HepG2 (cell line): ENCODE results near the gene KIF13A. TPM values are rescaled to one million over a fixed set of nuclear protein-coding genes. Genes with fewer than 3 reads are reported as not detected.
A peak's percentile ranks its signal among the peaks of the same experiment; 100 is the strongest.

Experiments used
- ATAC-seq: fragments of 200-7000 bp; cut with Tn5 transposase; 3 replicates; pipeline ENCODE4 v1.9.1; 2020; ENCODE audit warnings: mild to moderate bottlenecking, moderate library complexity
- BruUV-seq: library from RNA; stranded (reverse); fragments of 400-500 nt; replicated peaks from 2 replicates; lab custom pipeline; 2021; lab: Mats Ljungman, UMichigan
- CTCF ChIA-PET: fragments of 300-600 bp; formaldehyde crosslinking; extraction: SDS; loops from one replicate; lab custom pipeline; 2021; ENCODE audit warnings: low total read pairs, inconsistent platforms, low intra/inter-chr PET ratio; lab: Yijun Ruan, JAX
- POLR2A ChIA-PET: fragments of 350-600 bp; sonication (Branson Sonifier 250); formaldehyde crosslinking; loops from one replicate; lab custom pipeline; 2020; ENCODE audit warnings: antibody characterized with exemption, inconsistent platforms; lab: Yijun Ruan, JAX
- DNase-seq: peaks from one replicate; pipeline ENCODE4 v3.0.0-alpha.2; 2015; ENCODE audit warnings: low spot score
- FAIRE-seq: peaks from 3 replicates; lab custom pipeline; 2011; peaks lifted over from hg19 to GRCh38; lab: Jason Lieb, UNC
- H2AFZ ChIP-seq: one replicate; pipeline ENCODE4 v1.6.1; 2011; ENCODE audit warnings: low read length, inconsistent platforms
- H3K27ac ChIP-seq: fragments of 300-600 bp; 3 replicates; pipeline ENCODE4 v1.8.0; 2011; ENCODE audit warnings: mixed run types, mild to moderate bottlenecking, mixed read lengths, low read length, inconsistent platforms; ENCODE audit not compliant: insufficient read depth; ENCODE audit errors: extremely low read length
- H3K27me3 ChIP-seq, 2 experiments: fragments of 200-600 bp in 1 of 2; 2 replicates in 1 of 2; 3 replicates in 1 of 2; pipeline versions ENCODE4 v1.6.0 to v1.8.0; 2011; ENCODE audit warnings: low read length in 2 of 2, mild to moderate bottlenecking in 2 of 2, moderate library complexity in 2 of 2, inconsistent platforms in 1 of 2; ENCODE audit not compliant: insufficient read depth in 2 of 2, control insufficient read depth in 1 of 2
- H3K36me3 ChIP-seq, 2 experiments: fragments of 200-600 bp in 1 of 2; replicated peaks in 1 of 2; 2 replicates in 1 of 2; 3 replicates in 1 of 2; pipeline versions ENCODE4 v1.5.1 to v1.8.0; 2011; ENCODE audit warnings: low read length in 2 of 2, inconsistent platforms in 1 of 2; ENCODE audit not compliant: insufficient read depth in 2 of 2, control insufficient read depth in 1 of 2
- H3K4me1 ChIP-seq: 2 replicates; pipeline ENCODE4 v1.5.1; 2012; ENCODE audit warnings: low read length, inconsistent platforms; ENCODE audit not compliant: insufficient read depth
- H3K4me2 ChIP-seq: 2 replicates; pipeline ENCODE4 v1.6.0; 2011; ENCODE audit warnings: low read depth, low read length, inconsistent platforms
- H3K4me3 ChIP-seq, 3 experiments: fragments of 200-600 bp in 1 of 3; sonication (generic), shearing (Covaris generic) in 1 of 3; replicated peaks in 1 of 3; 2 replicates each; pipeline ENCODE4 v1.5.1; 2011 to 2016; ENCODE audit warnings: low read length in 3 of 3, inconsistent platforms in 2 of 3, low read depth in 2 of 3, mild to moderate bottlenecking in 2 of 3, control low read depth in 1 of 3, mixed read lengths in 1 of 3; ENCODE audit not compliant: insufficient read depth in 1 of 3
- H3K79me2 ChIP-seq: one replicate; pipeline ENCODE4 v1.6.1; 2011; ENCODE audit warnings: low read length, inconsistent platforms; ENCODE audit not compliant: insufficient read depth
- H3K9ac ChIP-seq: 2 replicates; pipeline ENCODE4 v1.6.0; 2011; ENCODE audit warnings: mild to moderate bottlenecking, low read depth, low read length, inconsistent platforms; ENCODE audit not compliant: insufficient read depth
- H3K9me3 ChIP-seq: 2 replicates; pipeline ENCODE4 v1.5.1; 2012; ENCODE audit warnings: mild to moderate bottlenecking, low read length
- H4K20me1 ChIP-seq: 2 replicates; pipeline ENCODE4 v1.6.0; 2011; ENCODE audit warnings: inconsistent platforms, mild to moderate bottlenecking, low read length, moderate library complexity; ENCODE audit not compliant: insufficient read depth
- ARID2 ChIP-seq: sonication (generic); formaldehyde crosslinking; IDR thresholded peaks from 2 replicates; pipeline ENCODE4 v1.8.1; 2022; ENCODE audit warnings: mild to moderate bottlenecking, missing genetic modification reagents, borderline replicate concordance
- ASH2L ChIP-seq: fragments of 300-600, 200-600 bp; sonication (generic); IDR thresholded peaks from 2 replicates; pipeline ENCODE4 v1.7.0; 2017; ENCODE audit warnings: low read depth, mild to moderate bottlenecking, moderate library complexity, mixed read lengths, low read length; ENCODE audit not compliant: insufficient read length
- CHD4 ChIP-seq: fragments of 200-600 bp; sonication (generic); IDR thresholded peaks from 2 replicates; pipeline ENCODE4 v1.7.0; 2017; ENCODE audit warnings: mild to moderate bottlenecking, low read length, borderline replicate concordance
- DNMT3B ChIP-seq: conservative IDR thresholded peaks from 2 replicates; pipeline ENCODE4 v1.6.1; 2016; ENCODE audit warnings: missing biosample characterization, control low read depth
- ELF3 ChIP-seq: IDR thresholded peaks from 2 replicates; pipeline ENCODE4 v1.6.1; 2016; ENCODE audit warnings: missing genetic modification reagents, missing compliant biosample characterization
- FOXO1 ChIP-seq: sonication (generic); formaldehyde crosslinking; IDR thresholded peaks from 2 replicates; pipeline ENCODE4 v1.4.0; 2020; ENCODE audit warnings: missing genetic modification reagents
- GATAD2A ChIP-seq: IDR thresholded peaks from 2 replicates; pipeline ENCODE4 v1.6.1; 2016
- HDAC2 ChIP-seq: sonication (generic); formaldehyde crosslinking; IDR thresholded peaks from 2 replicates; pipeline ENCODE4 v1.4.0; 2020; ENCODE audit warnings: missing genetic modification reagents
- MAX ChIP-seq: IDR thresholded peaks from 2 replicates; pipeline ENCODE4 v1.6.1; 2012; ENCODE audit warnings: inconsistent platforms
- NFATC3 ChIP-seq: sonication (generic); formaldehyde crosslinking; IDR thresholded peaks from 2 replicates; pipeline ENCODE4 v1.5.1; 2020; ENCODE audit warnings: mild to moderate bottlenecking, missing genetic modification reagents
- PAXIP1 ChIP-seq: sonication (generic); formaldehyde crosslinking; conservative IDR thresholded peaks from 2 replicates; pipeline ENCODE4 v1.4.0; 2020; ENCODE audit warnings: mild to moderate bottlenecking, missing genetic modification reagents, moderate library complexity
- REPIN1 ChIP-seq: sonication (generic); formaldehyde crosslinking; IDR thresholded peaks from 2 replicates; pipeline ENCODE4 v1.8.0; 2022; ENCODE audit warnings: missing genetic modification reagents, low read depth, mild to moderate bottlenecking, borderline replicate concordance
- SMAD9 ChIP-seq: sonication (generic); formaldehyde crosslinking; IDR thresholded peaks from 2 replicates; pipeline ENCODE4 v1.5.1; 2020; ENCODE audit warnings: mild to moderate bottlenecking, missing genetic modification reagents
- STAT5B ChIP-seq: sonication (generic); formaldehyde crosslinking; IDR thresholded peaks from 2 replicates; pipeline ENCODE4 v1.4.0; 2020; ENCODE audit warnings: missing genetic modification reagents
- ZBTB38 ChIP-seq: sonication (generic); formaldehyde crosslinking; IDR thresholded peaks from 2 replicates; pipeline ENCODE4 v1.5.1; 2020; ENCODE audit warnings: mild to moderate bottlenecking, missing genetic modification reagents
- ZNF20 ChIP-seq: sonication (generic); formaldehyde crosslinking; IDR thresholded peaks from 2 replicates; pipeline ENCODE4 v1.4.0; 2020; ENCODE audit warnings: mild to moderate bottlenecking, moderate library complexity, missing genetic modification reagents
- ZNF350 ChIP-seq: sonication (generic); formaldehyde crosslinking; IDR thresholded peaks from 2 replicates; pipeline ENCODE4 v1.4.0; 2020; ENCODE audit warnings: mild to moderate bottlenecking, low read depth, missing genetic modification reagents, borderline replicate concordance
- ZNF574 ChIP-seq: sonication (generic); formaldehyde crosslinking; IDR thresholded peaks from 2 replicates; pipeline ENCODE4 v1.4.0; 2020; ENCODE audit warnings: missing genetic modification reagents
- ZNF720 ChIP-seq: sonication (generic); formaldehyde crosslinking; IDR thresholded peaks from 2 replicates; pipeline ENCODE4 v1.4.0; 2020; ENCODE audit warnings: missing genetic modification reagents
- WGBS: methylation state at CpG from one replicate; pipeline ENCODE4 v1.1.6; 2017; ENCODE audit warnings: low lambda C conversion rate; 5-methylcytosine and 5-hydroxymethylcytosine counted together
- in situ Hi-C: cut with HindIII; loops from 2 replicates; pipeline ENCODE4 v1.10.0; 2017; ENCODE audit warnings: low pct_unique_long_range_greater_than_20kb; ENCODE audit not compliant: extremely low pct_ligation_motif_present
- intact Hi-C: fragments of 100-400 bp; cut with micrococcal nuclease; formaldehyde crosslinking; loops from one replicate; pipeline ENCODE4 v1.10.0; 2022; ENCODE audit not compliant: unreplicated experiment
- polyA plus RNA-seq, 8 experiments: library from polyadenylated mRNA; depleted of rRNA in 3 of 8; stranded (reverse) in 7 of 8; unstranded in 1 of 8; fragments of >200 nt; fragmentation: Illumina TruSeq in 4 of 8; extraction: Trizol in 4 of 8; gene quantifications; 2 replicates each; pipeline versions ENCODE4 v1.2.1 to v1.2.3, GENCODE V29; 2011 to 2016; ENCODE audit warnings: low read depth in 4 of 8, missing spikeins in 1 of 8, mixed read lengths in 1 of 8; ENCODE audit not compliant: insufficient read depth in 1 of 8
- total RNA-seq, 5 experiments: library from RNA; depleted of rRNA; stranded (reverse); fragments of >200 nt; fragmentation: Illumina TruSeq; extraction: Trizol; gene quantifications; 2 replicates each; pipeline ENCODE4 v1.2.3, GENCODE V29; 2016; ENCODE audit warnings: low read depth in 1 of 5

Gene KIF13A
- total and polyA plus RNA-seq, 2 of the 13 experiments (the other 11 are each of a cell fraction or from before 2014, with no cell fraction given), result 21.1 to 37.2 TPM

- peak; percentile 36 for ATAC-seq
- intact Hi-C loops, result loop anchor here (1.0 to 10.0 kb wide), 3 partner anchors 111 to 171 kb away; partner anchors contain the start of genes KDM1B and TPMT
- Histone ChIP-seq H3K27me3 (no peaks in the 10 kb centered on the region; a peak in 1 of 5 replicates), H3K4me2 (peak overlapping the region; percentile 97), H3K36me3 (peaks cover 1 to 6% of the 10 kb centered on the region in 2 experiments; a peak in 3 of 5 replicates), H4K20me1 (no peaks in the 10 kb centered on the region), H3K4me1 (peaks cover 46% of the 10 kb centered on the region), H3K27ac (peak overlapping the region; percentile 88), H3K9ac (peak overlapping the region; percentile 86), H3K79me2 (peaks cover 33% of the 10 kb centered on the region), H2AFZ (peak overlapping the region; percentile 96), H3K9me3 (no peaks in the 10 kb centered on the region), H3K4me3 (peak overlapping the region; percentile 80 to 99 (median 90))
- DNase-seq, result peak; percentile 16
- ChIA-PET POLR2A (interaction anchor here (1.7 kb wide), 1 partner anchor 46 kb away, joined by 4 read pairs; no protein-coding TSS in a partner anchor), CTCF (no interaction called here)
- no TSS peak for BruUV-seq
- in situ Hi-C loops, result loop anchor here (5.0 kb wide), 1 partner anchor 134 kb away; the partner anchor contains the start of gene NHLRC1
- 5% methylated on average over 20 of the region's 20 CpGs for WGBS
- FAIRE-seq, result peak; percentile 46
- TF ChIP-seq NFATC3 (peak; percentile 58; the same call in 1 of the 2 replicates), PAXIP1 (CRISPR knock-in tag) (no peak), ZNF574 (CRISPR knock-in tag) (peak; percentile 3; the same call in 1 of the 2 replicates), CHD4 (0 out of 2 replicates have a peak, but pooled peaks have one; percentile 27), REPIN1 (no peak; the same call in 1 of the 2 replicates), STAT5B (CRISPR knock-in tag) (no peak), ZNF350 (peak; percentile 60; the same call in 1 of the 2 replicates), GATAD2A (no peak), HDAC2 (CRISPR knock-in tag) (peak; percentile 11), ASH2L (peak; percentile 38), MAX (peak; percentile 51; the same call in 1 of the 2 replicates), ZBTB38 (CRISPR knock-in tag) (no peak), ELF3 (CRISPR knock-in tag) (0 out of 2 replicates have a peak, but pooled peaks have one; percentile 1), SMAD9 (CRISPR knock-in tag) (no peak), ZNF720 (CRISPR knock-in tag) (no peak), FOXO1 (CRISPR knock-in tag) (no peak), ARID2 (CRISPR knock-in tag) (peak; percentile 75; the same call in 1 of the 2 replicates), ZNF20 (CRISPR knock-in tag) (no peak), DNMT3B (CRISPR knock-in tag) (peak; percentile 55; the same call in 1 of the 2 replicates)
These were observed 1.0 kb upstream of the KIF13A start for GRCh38 chr6:17988422-17988944.
